K562 (cell line): ENCODE data around the gene TNN. TPM values are rescaled to one million over a fixed set of nuclear protein-coding genes. Genes with fewer than 3 reads are reported as not detected.

ENCODE experiments used
- ATAC-seq: fragments of 200-7000 bp; cut with Tn5 transposase; 3 replicates; pipeline ENCODE4 v1.9.1; 2020; ENCODE audit warnings: moderate library complexity
- BruUV-seq: library from RNA; stranded (reverse); fragments of 400-500 nt; replicated peaks from 2 replicates; lab custom pipeline; 2021; lab: Mats Ljungman, UMichigan
- CTCF ChIA-PET: fragments of 300-600 bp; formaldehyde crosslinking; extraction: SDS; loops from one replicate; lab custom pipeline; 2021; ENCODE audit warnings: low intra/inter-chr PET ratio; lab: Yijun Ruan, JAX
- POLR2A ChIA-PET: fragments of 300-600, 350-650 bp; sonication (Branson Sonifier 250); formaldehyde crosslinking; extraction: SDS; loops from one replicate; lab custom pipeline; 2021; ENCODE audit warnings: antibody characterized with exemption, inconsistent platforms; lab: Yijun Ruan, JAX
- DNase-seq, 4 experiments: peaks; one replicate each; pipeline versions ENCODE4 v3.0.0 to v3.0.0-alpha.2; 2011 to 2018; ENCODE audit warnings: low spot score in 3 of 4, mixed read lengths in 3 of 4; ENCODE audit errors: extremely low read depth in 1 of 4
- FAIRE-seq: peaks from 2 replicates; lab custom pipeline; 2011; peaks lifted over from hg19 to GRCh38; lab: Jason Lieb, UNC
- H2AFZ ChIP-seq: 2 replicates; pipeline ENCODE4 v1.6.0; 2011; ENCODE audit warnings: low read depth, low read length, control low read depth, inconsistent platforms
- H3K27ac ChIP-seq: fragments of 200-600 bp; 3 replicates; pipeline ENCODE4 v1.8.0; 2011; ENCODE audit warnings: low read depth, mild to moderate bottlenecking, control low read depth, inconsistent platforms, low read length, moderate library complexity, mixed read lengths; ENCODE audit errors: extremely low read depth
- H3K27me3 ChIP-seq, 2 experiments: fragments of 300-600 bp in 1 of 2; 2 replicates in 1 of 2; 3 replicates in 1 of 2; pipeline versions ENCODE4 v1.6.0 to v1.8.0; 2011; ENCODE audit warnings: inconsistent platforms in 2 of 2, low read length in 2 of 2, mild to moderate bottlenecking in 1 of 2, mixed read lengths in 1 of 2, moderate library complexity in 1 of 2; ENCODE audit not compliant: control insufficient read depth in 2 of 2, insufficient read depth in 2 of 2
- H3K36me3 ChIP-seq: fragments of 300-600 bp; 3 replicates; pipeline ENCODE4 v1.8.0; 2011; ENCODE audit warnings: mild to moderate bottlenecking, low read length, inconsistent platforms; ENCODE audit not compliant: control insufficient read depth, insufficient read depth
- H3K4me1 ChIP-seq, 2 experiments: fragments of 200-600 bp in 1 of 2; replicated peaks in 1 of 2; 2 replicates in 1 of 2; 3 replicates in 1 of 2; pipeline versions ENCODE4 v1.5.1 to v1.8.0; 2011; ENCODE audit warnings: inconsistent platforms in 2 of 2, low read length in 2 of 2, mild to moderate bottlenecking in 1 of 2, mixed read lengths in 1 of 2, moderate library complexity in 1 of 2; ENCODE audit not compliant: control insufficient read depth in 2 of 2, insufficient read depth in 2 of 2
- H3K4me2 ChIP-seq: 2 replicates; pipeline ENCODE4 v1.6.1; 2011; ENCODE audit warnings: low read length, control low read depth, inconsistent platforms, mixed read lengths; ENCODE audit not compliant: insufficient read depth
- H3K4me3 ChIP-seq: fragments of 200-600 bp; sonication (generic), shearing (Covaris generic); 2 replicates; pipeline ENCODE4 v1.5.1; 2016; ENCODE audit warnings: control low read depth, inconsistent platforms
- H3K79me2 ChIP-seq: fragments of 200-600 bp; 3 replicates; pipeline ENCODE4 v1.8.0; 2011; ENCODE audit warnings: low read length, inconsistent platforms; ENCODE audit not compliant: control insufficient read depth, insufficient read depth
- H3K9ac ChIP-seq, 2 experiments: 2 replicates each; pipeline versions ENCODE4 v1.6.0 to v1.6.1; 2011; ENCODE audit warnings: low read depth in 2 of 2, low read length in 2 of 2, control low read depth in 1 of 2, inconsistent platforms in 1 of 2, mild to moderate bottlenecking in 1 of 2, mixed read lengths in 1 of 2; ENCODE audit not compliant: insufficient read depth in 1 of 2
- H3K9me1 ChIP-seq: one replicate; pipeline ENCODE4 v1.6.0; 2011; ENCODE audit warnings: inconsistent platforms, mild to moderate bottlenecking, low read length, moderate library complexity; ENCODE audit not compliant: control insufficient read depth, insufficient read depth
- H3K9me3 ChIP-seq: replicated peaks from 2 replicates; pipeline ENCODE4 v1.5.1; 2011; ENCODE audit warnings: low read depth, low read length, inconsistent platforms; ENCODE audit not compliant: control insufficient read depth, insufficient read depth
- H4K20me1 ChIP-seq: replicated peaks from 2 replicates; pipeline ENCODE4 v1.6.1; 2011; ENCODE audit warnings: low read length, inconsistent platforms, mixed read lengths; ENCODE audit not compliant: control insufficient read depth, insufficient read depth
- HMGN3 ChIP-seq: IDR thresholded peaks from 2 replicates; pipeline ENCODE4 v1.6.1; 2011; ENCODE audit warnings: borderline replicate concordance, low read depth, mild to moderate bottlenecking, mixed read lengths, low read length; ENCODE audit not compliant: insufficient read length; ENCODE audit errors: extremely low read depth
- HNRNPK ChIP-seq: fragments of 200-400 bp; formaldehyde crosslinking; IDR thresholded peaks from one replicate; pipeline ENCODE4 v1.6.1; 2018; ENCODE audit warnings: mild to moderate bottlenecking, low read depth, low read length; ENCODE audit not compliant: poor library complexity, severe bottlenecking
- SMARCC2 ChIP-seq: fragments of 450-650 bp; IDR thresholded peaks from 2 replicates; pipeline ENCODE4 v1.6.1; 2017; ENCODE audit warnings: antibody characterized with exemption, moderate library complexity, mild to moderate bottlenecking, low read depth
- SRSF3 ChIP-seq: fragments of 200-400 bp; formaldehyde crosslinking; IDR thresholded peaks from 2 replicates; pipeline ENCODE4 v1.6.1; 2016; ENCODE audit warnings: mild to moderate bottlenecking, low read length, moderate library complexity; ENCODE audit not compliant: insufficient read depth
- XRCC3 ChIP-seq: fragments of 450-650 bp; IDR thresholded peaks from 2 replicates; pipeline ENCODE4 v1.6.1; 2017; ENCODE audit warnings: mild to moderate bottlenecking, moderate library complexity
- ZNF232 ChIP-seq: sonication (generic); formaldehyde crosslinking; IDR thresholded peaks from 2 replicates; pipeline ENCODE4 v1.8.0; 2022; ENCODE audit warnings: mild to moderate bottlenecking, missing genetic modification reagents
- ZNF384 ChIP-seq: IDR thresholded peaks from 2 replicates; pipeline ENCODE4 v1.6.1; 2012; ENCODE audit warnings: low read depth, low read length, improper control_type of control experiment
- ZNF695 ChIP-seq: fragments of 450-650 bp; formaldehyde crosslinking; IDR thresholded peaks from 2 replicates; pipeline ENCODE4 v1.4.0; 2020; ENCODE audit warnings: mild to moderate bottlenecking, moderate library complexity
- WGBS: fragments of 100-300 bp; shearing (Covaris generic); methylation state at CpG from one replicate; pipeline ENCODE4 v1.1.6; 2016; ENCODE audit warnings: low coverage, mixed read lengths; ENCODE audit not compliant: insufficient coverage; ENCODE audit errors: missing lambda C conversion rate; 5-methylcytosine and 5-hydroxymethylcytosine counted together
- in situ Hi-C: fragments of 300-500 bp; cut with MboI; formaldehyde crosslinking; loops from 4 replicates; pipeline ENCODE4 v1.15.0; 2018; ENCODE audit warnings: inconsistent platforms, mixed read lengths
- intact Hi-C: fragments of 100-400 bp; cut with micrococcal nuclease; formaldehyde crosslinking; loops from 2 replicates; pipeline ENCODE4 v1.14.2; 2022
- polyA plus RNA-seq, 8 experiments: library from polyadenylated mRNA; depleted of rRNA in 4 of 8; stranded (reverse) in 5 of 8; unstranded in 3 of 8; fragments of >200 nt; fragmentation: Nextera tagmentation in 2 of 8; fragmentation: Illumina TruSeq in 1 of 8; extraction: Ambion mirVana in 2 of 8; extraction: Trizol in 1 of 8; gene quantifications; 2 replicates each; pipeline versions ENCODE4 v1.2.1 to v1.2.3, GENCODE V29; 2011 to 2014; ENCODE audit warnings: inconsistent platforms in 1 of 8, missing spikeins in 1 of 8
- total RNA-seq, 7 experiments: library from RNA; depleted of rRNA in 6 of 7; stranded (reverse); fragments of >200 nt in 6 of 7; fragmentation: Illumina TruSeq in 2 of 7; extraction: Trizol in 2 of 7; gene quantifications; 2 replicates each; pipeline versions ENCODE4 v1.2.1 to v1.2.3, GENCODE V29; 2011 to 2021; ENCODE audit warnings: low replicate concordance in 1 of 7
- TF ChIP-seq, protein P1 (sequence below): fragments of 450-650 bp; IDR thresholded peaks from 2 replicates; pipeline ENCODE4 v1.6.1; 2016
- TF ChIP-seq, protein P2 (sequence below): IDR thresholded peaks from 2 replicates; pipeline ENCODE4 v1.6.1; 2011; ENCODE audit not compliant: insufficient read length; ENCODE audit errors: extremely low read depth
- TF ChIP-seq, protein P3 (sequence below): IDR thresholded peaks from 3 replicates; pipeline ENCODE4 v1.6.1; 2011; ENCODE audit warnings: borderline replicate concordance, mild to moderate bottlenecking, moderate library complexity; ENCODE audit not compliant: insufficient read length; ENCODE audit errors: extremely low read depth
- TF ChIP-seq, protein P4 (sequence below): fragments of 450-650 bp; conservative IDR thresholded peaks from 2 replicates; pipeline ENCODE4 v1.6.1; 2016; ENCODE audit warnings: missing genetic modification characterization, low read depth, mild to moderate bottlenecking, missing compliant biosample characterization, moderate library complexity
- TF ChIP-seq, protein P5 (sequence below): fragments of 450-650 bp; IDR thresholded peaks from 2 replicates; pipeline ENCODE4 v1.6.1; 2016; ENCODE audit warnings: missing biosample characterization, missing genetic modification characterization

TNN gene
- total and polyA plus RNA-seq, 9 of the 15 experiments (the other 6 are each of a cell fraction or from before 2014, with no cell fraction given) = 0.01 to 0.09 (median 0.07) TPM; not detected in 4

DNA sequence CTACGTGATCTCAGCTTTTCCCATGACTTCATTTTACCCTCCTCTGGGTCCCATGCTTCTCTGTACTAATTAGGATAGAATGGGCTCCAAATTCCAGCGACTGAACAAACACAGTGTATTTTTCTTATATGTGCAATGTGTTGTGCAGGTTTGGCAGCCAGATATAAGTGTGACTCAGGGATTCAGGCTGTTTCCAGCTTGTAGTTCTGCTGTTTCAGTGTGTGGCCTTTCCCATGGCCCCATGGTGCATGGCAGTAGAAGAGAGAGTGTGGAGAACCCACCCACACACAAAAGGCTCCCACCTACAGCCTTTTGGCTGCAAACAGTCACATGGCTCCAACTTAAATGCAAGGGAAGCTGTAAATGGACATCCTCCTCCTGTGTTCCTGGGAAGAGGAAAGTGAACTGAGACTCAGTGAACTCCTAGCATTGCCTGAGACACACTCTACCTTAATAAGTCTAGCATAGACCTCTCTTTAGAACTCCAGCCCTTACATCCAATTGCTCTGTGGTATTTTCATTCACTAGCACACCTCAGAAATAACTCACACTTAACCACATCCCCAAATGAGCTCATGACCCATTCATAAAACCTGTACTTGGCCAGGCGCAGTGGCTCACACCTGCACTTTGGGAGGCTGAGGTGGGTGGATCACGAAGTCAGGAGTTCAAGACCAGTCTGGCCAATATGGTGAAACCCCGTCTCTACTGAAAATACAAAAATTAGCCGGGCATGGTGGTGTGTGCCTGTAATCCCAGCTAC is 66.2 kb downstream of the TNN start:
- CTCF ChIA-PET = no interaction called here
- no peak overlapping the region for H3K27ac ChIP-seq
- no peaks in the 10 kb centered on the region for H4K20me1 ChIP-seq
- no peak overlapping the region for H2AFZ ChIP-seq
- H3K36me3 ChIP-seq = no peaks in the 10 kb centered on the region
- no peaks in the 10 kb centered on the region for H3K9me1 ChIP-seq
- H3K4me3 ChIP-seq = no peak overlapping the region
- H3K4me2 ChIP-seq = no peak overlapping the region
- in situ Hi-C loops (no loop called here), intact Hi-C loops (no loop called here)
- WGBS = 1% methylated on average over 6 of the region's 6 CpGs
- peaks cover 9 to 34% of the 10 kb centered on the region in 2 experiments for H3K27me3 ChIP-seq
- ATAC-seq = no peak
- H3K4me1 ChIP-seq = no peaks in the 10 kb centered on the region; a peak in 1 of 5 replicates
- POLR2A ChIA-PET = interaction anchor here (1.1 to 1.2 kb wide), 2 partner anchors 9 to 12 kb away, joined by 3 to 4 read pairs; no protein-coding TSS in a partner anchor
- H3K9me3 ChIP-seq = no peaks in the 10 kb centered on the region
- no peaks in the 10 kb centered on the region for H3K79me2 ChIP-seq
- no peak overlapping the region for H3K9ac ChIP-seq
- FAIRE-seq = no peak
- no TSS peak for BruUV-seq
- DNase-seq = no peak
- TF ChIP-seq HNRNPK (no peak), XRCC3 (no peak), HMGN3 (no peak), ZNF384 (no peak), SMARCC2 (no peak), ZNF695 (CRISPR knock-in tag) (no peak), SRSF3 (no peak), ZNF232 (CRISPR knock-in tag) (no peak)
- TF ChIP-seq, protein P1, sequence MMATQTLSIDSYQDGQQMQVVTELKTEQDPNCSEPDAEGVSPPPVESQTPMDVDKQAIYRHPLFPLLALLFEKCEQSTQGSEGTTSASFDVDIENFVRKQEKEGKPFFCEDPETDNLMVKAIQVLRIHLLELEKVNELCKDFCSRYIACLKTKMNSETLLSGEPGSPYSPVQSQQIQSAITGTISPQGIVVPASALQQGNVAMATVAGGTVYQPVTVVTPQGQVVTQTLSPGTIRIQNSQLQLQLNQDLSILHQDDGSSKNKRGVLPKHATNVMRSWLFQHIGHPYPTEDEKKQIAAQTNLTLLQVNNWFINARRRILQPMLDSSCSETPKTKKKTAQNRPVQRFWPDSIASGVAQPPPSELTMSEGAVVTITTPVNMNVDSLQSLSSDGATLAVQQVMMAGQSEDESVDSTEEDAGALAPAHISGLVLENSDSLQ = no peak
- TF ChIP-seq, protein P2, sequence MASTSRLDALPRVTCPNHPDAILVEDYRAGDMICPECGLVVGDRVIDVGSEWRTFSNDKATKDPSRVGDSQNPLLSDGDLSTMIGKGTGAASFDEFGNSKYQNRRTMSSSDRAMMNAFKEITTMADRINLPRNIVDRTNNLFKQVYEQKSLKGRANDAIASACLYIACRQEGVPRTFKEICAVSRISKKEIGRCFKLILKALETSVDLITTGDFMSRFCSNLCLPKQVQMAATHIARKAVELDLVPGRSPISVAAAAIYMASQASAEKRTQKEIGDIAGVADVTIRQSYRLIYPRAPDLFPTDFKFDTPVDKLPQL = no peak
- TF ChIP-seq, protein P3, sequence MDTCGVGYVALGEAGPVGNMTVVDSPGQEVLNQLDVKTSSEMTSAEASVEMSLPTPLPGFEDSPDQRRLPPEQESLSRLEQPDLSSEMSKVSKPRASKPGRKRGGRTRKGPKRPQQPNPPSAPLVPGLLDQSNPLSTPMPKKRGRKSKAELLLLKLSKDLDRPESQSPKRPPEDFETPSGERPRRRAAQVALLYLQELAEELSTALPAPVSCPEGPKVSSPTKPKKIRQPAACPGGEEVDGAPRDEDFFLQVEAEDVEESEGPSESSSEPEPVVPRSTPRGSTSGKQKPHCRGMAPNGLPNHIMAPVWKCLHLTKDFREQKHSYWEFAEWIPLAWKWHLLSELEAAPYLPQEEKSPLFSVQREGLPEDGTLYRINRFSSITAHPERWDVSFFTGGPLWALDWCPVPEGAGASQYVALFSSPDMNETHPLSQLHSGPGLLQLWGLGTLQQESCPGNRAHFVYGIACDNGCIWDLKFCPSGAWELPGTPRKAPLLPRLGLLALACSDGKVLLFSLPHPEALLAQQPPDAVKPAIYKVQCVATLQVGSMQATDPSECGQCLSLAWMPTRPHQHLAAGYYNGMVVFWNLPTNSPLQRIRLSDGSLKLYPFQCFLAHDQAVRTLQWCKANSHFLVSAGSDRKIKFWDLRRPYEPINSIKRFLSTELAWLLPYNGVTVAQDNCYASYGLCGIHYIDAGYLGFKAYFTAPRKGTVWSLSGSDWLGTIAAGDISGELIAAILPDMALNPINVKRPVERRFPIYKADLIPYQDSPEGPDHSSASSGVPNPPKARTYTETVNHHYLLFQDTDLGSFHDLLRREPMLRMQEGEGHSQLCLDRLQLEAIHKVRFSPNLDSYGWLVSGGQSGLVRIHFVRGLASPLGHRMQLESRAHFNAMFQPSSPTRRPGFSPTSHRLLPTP = no peak
- TF ChIP-seq, protein P4, sequence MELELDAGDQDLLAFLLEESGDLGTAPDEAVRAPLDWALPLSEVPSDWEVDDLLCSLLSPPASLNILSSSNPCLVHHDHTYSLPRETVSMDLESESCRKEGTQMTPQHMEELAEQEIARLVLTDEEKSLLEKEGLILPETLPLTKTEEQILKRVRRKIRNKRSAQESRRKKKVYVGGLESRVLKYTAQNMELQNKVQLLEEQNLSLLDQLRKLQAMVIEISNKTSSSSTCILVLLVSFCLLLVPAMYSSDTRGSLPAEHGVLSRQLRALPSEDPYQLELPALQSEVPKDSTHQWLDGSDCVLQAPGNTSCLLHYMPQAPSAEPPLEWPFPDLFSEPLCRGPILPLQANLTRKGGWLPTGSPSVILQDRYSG = no peak
- TF ChIP-seq, protein P5, sequence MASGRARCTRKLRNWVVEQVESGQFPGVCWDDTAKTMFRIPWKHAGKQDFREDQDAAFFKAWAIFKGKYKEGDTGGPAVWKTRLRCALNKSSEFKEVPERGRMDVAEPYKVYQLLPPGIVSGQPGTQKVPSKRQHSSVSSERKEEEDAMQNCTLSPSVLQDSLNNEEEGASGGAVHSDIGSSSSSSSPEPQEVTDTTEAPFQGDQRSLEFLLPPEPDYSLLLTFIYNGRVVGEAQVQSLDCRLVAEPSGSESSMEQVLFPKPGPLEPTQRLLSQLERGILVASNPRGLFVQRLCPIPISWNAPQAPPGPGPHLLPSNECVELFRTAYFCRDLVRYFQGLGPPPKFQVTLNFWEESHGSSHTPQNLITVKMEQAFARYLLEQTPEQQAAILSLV = no peak
